ENCODE data around the gene PRRT1.

GRCh38 chr6:32158052-32158451 is 6.3 kb upstream of the PRRT1 start:
- TF ChIP-seq POLR2A (IDR thresholded peaks at IDR 0.05): no peak
- TF ChIP-seq CTCF (IDR thresholded peaks at IDR 0.05): no peak
